Testis (tissue), 2 donors: ENCODE measurements around the gene GPR176.

Experiments used
- CTCF ChIP-seq, 3 experiments: fragments of 450-650 bp in 2 of 3; fragments of 200-600 bp in 1 of 3; sonication (generic) in 1 of 3; IDR thresholded peaks; one replicate each; pipeline ENCODE4 v1.5.1; 2016 to 2019; ENCODE audit warnings: antibody characterized with exemption in 3 of 3, mild to moderate bottlenecking in 2 of 3, moderate library complexity in 1 of 3
- POLR2A ChIP-seq: fragments of 450-650 bp; IDR thresholded peaks from one replicate; pipeline ENCODE4 v1.6.1; 2017; ENCODE audit warnings: antibody characterized with exemption, mild to moderate bottlenecking, moderate library complexity

DNA sequence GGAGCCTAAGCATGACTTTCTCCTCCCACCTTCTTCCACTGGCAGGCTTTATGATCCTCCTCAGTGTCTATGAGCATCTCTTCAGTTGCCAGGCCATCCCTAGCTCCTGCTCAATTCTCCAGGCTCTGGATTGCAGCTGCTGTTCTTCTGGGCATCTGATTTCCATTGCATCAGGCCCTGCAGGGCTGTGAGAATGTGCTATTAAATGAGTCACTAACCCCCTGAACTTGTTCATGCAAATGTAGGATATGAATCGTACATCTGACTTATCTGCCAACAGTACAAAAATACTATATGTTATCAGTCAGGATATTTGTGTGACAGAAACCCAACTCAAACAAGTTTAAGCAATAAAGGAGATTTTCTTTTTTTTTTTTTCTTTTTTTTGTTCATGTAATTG lies 11.9 kb downstream of the GPR176 start:
- TF ChIP-seq CTCF (IDR thresholded peaks at IDR 0.05), result no peak
- TF ChIP-seq POLR2A, result no peak
